Stomach (tissue), 4 donors: ENCODE data around the gene KRTAP29-1.

Source experiments
- CTCF ChIP-seq, 7 experiments: fragments of 450-650 bp in 4 of 7; fragments of 200-600 bp in 3 of 7; sonication (generic) in 3 of 7; IDR thresholded peaks; one replicate each; pipeline ENCODE4 v1.5.1; 2016 to 2019; ENCODE audit warnings: antibody characterized with exemption in 7 of 7, control low read depth in 2 of 7, mild to moderate bottlenecking in 1 of 7
- EP300 ChIP-seq: sonication (generic); formaldehyde crosslinking; IDR thresholded peaks from one replicate; pipeline ENCODE4 v1.6.1; 2017; ENCODE audit warnings: antibody characterized with exemption
- POLR2A ChIP-seq, 4 donors: fragments of 450-650 bp; IDR thresholded peaks; one replicate each; pipeline ENCODE4 v1.6.1; 2016; ENCODE audit warnings: antibody characterized with exemption in 4 of 4, control low read depth in 2 of 4, mild to moderate bottlenecking in 1 of 4, moderate library complexity in 1 of 4
- POLR2AphosphoS5 ChIP-seq, 3 donors: sonication (generic); formaldehyde crosslinking; IDR thresholded peaks; one replicate each; pipeline ENCODE4 v1.6.1; 2016; ENCODE audit warnings: antibody characterized with exemption in 3 of 3

- TF ChIP-seq POLR2A (IDR thresholded peaks at IDR 0.05) = no peak
- no peak for TF ChIP-seq CTCF (IDR thresholded peaks at IDR 0.05)
- TF ChIP-seq POLR2AphosphoS5 (IDR thresholded peaks at IDR 0.05) = no peak
- TF ChIP-seq EP300 = no peak
Measured at GRCh38 chr17:41265078-41265477, 37.6 kb downstream of the KRTAP29-1 start, which contains the start of gene KRTAP9-6.
